HUES48 (cell line): Measurements from ENCODE around the gene RNF223.
"Not testable (repeated sequence)": the region's sequence is repeated elsewhere in the genome, so short reads cannot be mapped to it uniquely, and the experiment has no call there.

Experiments used
- H3K27ac ChIP-seq: one replicate; pipeline ENCODE4 v1.7.0; 2013; ENCODE audit warnings: low read depth, low read length, inconsistent platforms
- H3K27me3 ChIP-seq: 2 replicates; pipeline ENCODE4 v1.6.1; 2013; ENCODE audit warnings: mild to moderate bottlenecking, low read length; ENCODE audit not compliant: control insufficient read depth, insufficient read depth
- H3K36me3 ChIP-seq: 2 replicates; pipeline ENCODE4 v1.6.1; 2013; ENCODE audit warnings: low read length; ENCODE audit not compliant: control insufficient read depth, insufficient read depth
- H3K4me1 ChIP-seq: 2 replicates; pipeline ENCODE4 v1.6.1; 2013; ENCODE audit warnings: mild to moderate bottlenecking, low read length; ENCODE audit not compliant: control insufficient read depth, insufficient read depth
- H3K4me3 ChIP-seq: 2 replicates; pipeline ENCODE4 v1.5.1; 2013; ENCODE audit warnings: mild to moderate bottlenecking, low read depth, low read length
- H3K9ac ChIP-seq: 2 replicates; pipeline ENCODE4 v1.6.1; 2013; ENCODE audit warnings: mild to moderate bottlenecking, low read depth, low read length, moderate library complexity
- H3K9me3 ChIP-seq: 2 replicates; pipeline ENCODE4 v1.6.1; 2013; ENCODE audit warnings: low read length; ENCODE audit not compliant: control insufficient read depth, insufficient read depth

The RNF223 gene

DNA sequence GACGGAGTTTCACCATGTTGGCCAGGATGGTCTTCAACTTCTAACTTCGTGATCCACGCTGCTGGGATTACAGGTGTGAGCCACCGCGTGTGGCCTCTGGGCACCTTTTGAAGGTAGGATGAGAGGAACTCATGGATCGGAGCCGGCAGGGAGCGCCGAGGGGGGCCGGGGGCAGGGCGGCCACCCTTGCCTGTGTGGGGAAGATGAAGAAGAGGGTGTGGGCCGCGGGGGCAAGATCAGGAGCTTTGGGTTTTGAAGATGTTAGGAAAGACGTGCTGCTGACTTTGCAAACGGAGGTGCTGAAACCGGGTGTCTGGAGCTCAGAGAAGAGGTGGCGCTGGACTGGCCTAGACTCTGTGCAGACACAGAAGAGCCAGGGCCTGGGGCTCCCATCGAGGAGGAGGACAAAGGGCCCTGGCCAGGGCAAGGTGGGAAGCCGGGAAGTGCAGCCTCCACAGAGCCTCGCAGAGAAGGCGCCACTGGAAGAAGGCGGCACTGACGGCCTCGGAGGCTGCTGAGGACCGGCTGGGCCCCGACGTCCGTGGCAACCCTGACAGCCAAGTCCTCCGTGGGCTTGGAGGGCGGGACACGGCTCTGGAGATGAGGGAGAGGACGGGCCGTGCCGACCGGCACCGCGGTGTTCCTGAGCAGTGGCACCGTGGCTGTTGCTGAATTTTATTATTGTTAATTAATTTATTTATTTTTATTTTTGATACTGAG is 13.7 kb downstream of the RNF223 start:
- Histone ChIP-seq H3K4me1 (peaks cover 5% of the 10 kb centered on the region), H3K9me3 (no peaks in the 10 kb centered on the region), H3K4me3 (no peak overlapping the region), H3K27ac (no peak overlapping the region), H3K9ac (no peak overlapping the region), H3K27me3 (peaks cover 60% of the 10 kb centered on the region), H3K36me3 (no peaks in the 10 kb centered on the region)

GRCh38 chr1:1059494-1060280 is 14.4 kb downstream of the RNF223 start:
- Histone ChIP-seq H3K36me3 (peaks cover 3% of the 10 kb centered on the region; the same call in 1 of the 2 replicates), H3K9ac (no peak overlapping the region), H3K27me3 (peaks cover 60% of the 10 kb centered on the region), H3K9me3 (no peaks in the 10 kb centered on the region), H3K4me1 (peaks cover 5% of the 10 kb centered on the region), H3K27ac (no peak overlapping the region), H3K4me3 (peak overlapping the region; percentile 70)

DNA sequence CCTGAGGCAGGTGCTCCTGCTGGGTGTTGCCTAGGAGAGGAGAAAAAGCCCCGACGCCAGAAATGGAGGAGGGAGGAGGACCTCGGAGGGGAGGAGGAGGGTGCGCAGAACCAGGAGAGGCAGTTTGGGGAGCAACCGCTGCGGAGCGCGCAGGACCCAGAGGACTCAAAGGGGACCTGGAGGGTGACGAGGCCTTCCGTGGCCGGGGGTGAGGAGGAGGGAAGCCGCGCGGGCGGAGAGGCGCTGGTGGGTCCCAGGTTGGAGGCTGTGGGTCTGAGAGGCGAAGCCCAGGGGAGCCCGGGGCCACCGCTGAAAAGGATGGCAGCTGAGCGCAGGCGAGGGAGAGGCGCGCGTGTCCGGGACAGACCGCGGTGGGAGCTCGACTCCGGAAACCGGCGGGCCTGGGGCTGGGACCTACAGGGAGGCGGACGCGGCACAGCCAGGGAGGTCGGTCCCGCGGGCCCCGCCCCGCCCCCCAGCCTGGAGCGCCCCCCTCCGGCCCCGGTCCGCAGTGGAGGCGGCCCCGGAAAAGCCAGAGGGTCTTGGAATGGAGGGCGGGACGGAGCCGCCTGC is 15.1 kb downstream of the RNF223 start:
- H3K27me3 ChIP-seq: peaks cover 54% of the 10 kb centered on the region
- H3K4me3 ChIP-seq: peak overlapping the region; percentile 70
- H3K9me3 ChIP-seq: no peaks in the 10 kb centered on the region
- peaks cover 9% of the 10 kb centered on the region; the same call in 1 of the 2 replicates for H3K36me3 ChIP-seq
- no peak overlapping the region for H3K27ac ChIP-seq
- peaks cover 2% of the 10 kb centered on the region for H3K4me1 ChIP-seq
- H3K9ac ChIP-seq: no peak overlapping the region

DNA sequence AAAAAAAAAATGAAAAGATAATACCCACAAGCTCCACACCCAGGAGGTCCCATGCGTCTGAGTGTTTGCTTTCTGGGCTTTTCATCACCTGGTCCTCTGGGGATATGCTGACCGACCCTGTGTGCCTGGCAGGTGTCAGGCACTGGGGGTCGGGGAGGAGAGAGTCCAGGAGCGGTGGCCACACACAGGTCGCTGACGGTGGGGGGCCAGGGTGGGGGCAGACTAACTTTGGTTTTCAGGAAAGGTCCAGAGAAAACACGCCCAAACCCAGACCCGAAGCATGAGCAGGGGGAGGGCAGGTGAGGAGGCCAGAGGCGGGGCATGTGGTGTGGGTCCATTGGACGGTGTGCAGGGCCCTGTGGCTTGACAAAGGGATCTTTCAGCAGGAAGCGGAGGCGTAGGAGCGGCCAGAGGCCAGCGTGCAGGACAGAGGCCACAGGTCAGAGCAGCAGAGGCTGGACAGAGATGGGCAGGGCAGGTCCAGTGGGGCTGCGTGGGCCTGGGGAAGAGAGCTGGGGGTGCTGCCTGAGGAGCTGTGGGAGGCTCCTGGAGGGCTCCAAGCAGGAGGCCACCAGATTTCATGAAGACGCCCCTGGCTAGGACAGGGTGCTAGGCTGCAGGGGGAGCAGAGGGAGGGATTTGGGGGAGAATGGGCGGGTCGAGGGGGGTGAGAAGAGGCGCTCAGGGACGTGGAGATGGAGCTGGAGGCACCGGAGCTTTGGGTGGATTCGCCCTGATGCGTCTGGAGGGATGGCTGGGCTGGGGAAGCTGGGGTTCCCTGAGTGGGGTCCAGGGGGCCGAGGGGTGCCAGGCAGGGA is 15.8 kb downstream of the RNF223 start:
- Histone ChIP-seq H3K4me1 (no peaks in the 10 kb centered on the region; the same call in 1 of the 2 replicates), H3K27me3 (peaks cover 49% of the 10 kb centered on the region), H3K27ac (no peak overlapping the region), H3K9ac (no peak overlapping the region), H3K9me3 (no peaks in the 10 kb centered on the region), H3K4me3 (peak overlapping the region; percentile 70), H3K36me3 (peaks cover 16% of the 10 kb centered on the region)

DNA sequence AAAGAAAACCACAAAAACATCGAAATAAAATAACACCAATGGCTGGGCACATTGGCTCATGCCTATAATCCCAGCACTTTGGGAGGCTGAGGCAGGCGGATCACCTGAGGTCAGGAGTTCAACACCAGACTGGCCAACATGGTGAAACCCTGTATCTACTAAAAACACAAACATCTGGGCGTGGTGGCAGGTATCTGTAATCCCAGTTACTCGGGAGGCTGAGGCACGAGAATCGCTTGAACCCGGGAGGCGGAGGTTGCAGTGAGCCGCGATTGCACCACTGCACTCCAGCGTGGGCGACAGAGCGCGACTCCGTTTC is 16.4 kb downstream of the RNF223 start:
- H3K4me3 ChIP-seq, H3K27ac ChIP-seq, H3K9me3 ChIP-seq, H3K9ac ChIP-seq, H3K4me1 ChIP-seq: not testable (repeated sequence)
- H3K27me3 ChIP-seq: peaks cover 43% of the 10 kb centered on the region
- peaks cover 20% of the 10 kb centered on the region for H3K36me3 ChIP-seq

- peaks cover 35% of the 10 kb centered on the region for H3K36me3 ChIP-seq
- H3K27me3 ChIP-seq: peaks cover 29% of the 10 kb centered on the region
- no peak overlapping the region for H3K27ac ChIP-seq
- H3K9ac ChIP-seq: no peak overlapping the region
- no peaks in the 10 kb centered on the region; the same call in 1 of the 2 replicates for H3K4me1 ChIP-seq
- H3K9me3 ChIP-seq: no peaks in the 10 kb centered on the region
- H3K4me3 ChIP-seq: no peak overlapping the region
Measured at GRCh38 chr1:1055841-1056736, 18.0 kb downstream of the RNF223 start.

DNA sequence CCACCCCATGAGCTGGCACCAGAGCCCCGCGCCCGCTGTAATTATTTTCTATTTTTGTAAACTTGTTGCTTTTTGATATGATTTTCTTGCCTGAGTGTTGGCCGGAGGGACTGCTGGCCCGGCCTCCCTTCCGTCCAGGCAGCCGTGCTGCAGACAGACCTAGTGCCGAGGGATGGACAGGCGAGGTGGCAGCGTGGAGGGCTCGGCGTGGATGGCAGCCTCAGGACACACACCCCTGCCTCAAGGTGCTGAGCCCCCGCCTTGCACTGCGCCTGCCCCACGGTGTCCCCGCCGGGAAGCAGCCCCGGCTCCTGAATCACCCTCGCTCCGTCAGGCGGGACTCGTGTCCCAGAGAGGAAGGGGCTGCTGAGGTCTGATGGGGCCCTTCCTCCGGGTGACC is 19.1 kb downstream of the RNF223 start:
- Histone ChIP-seq H3K9ac (no peak overlapping the region), H3K27me3 (peaks cover 18% of the 10 kb centered on the region), H3K4me1 (no peaks in the 10 kb centered on the region; the same call in 1 of the 2 replicates), H3K36me3 (peaks cover 40% of the 10 kb centered on the region), H3K9me3 (no peaks in the 10 kb centered on the region), H3K27ac (no peak overlapping the region), H3K4me3 (no peak overlapping the region)

- no peak overlapping the region for H3K9ac ChIP-seq
- H3K27ac ChIP-seq: no peak overlapping the region
- no peaks in the 10 kb centered on the region; the same call in 1 of the 2 replicates for H3K4me1 ChIP-seq
- peaks cover 40% of the 10 kb centered on the region for H3K36me3 ChIP-seq
- no peak overlapping the region for H3K4me3 ChIP-seq
- peaks cover 13% of the 10 kb centered on the region for H3K27me3 ChIP-seq
- H3K9me3 ChIP-seq: no peaks in the 10 kb centered on the region
Measured at GRCh38 chr1:1054099-1054700, 19.9 kb downstream of the RNF223 start.

GRCh38 chr1:1053682-1054081 is 20.4 kb downstream of the RNF223 start:
- Histone ChIP-seq H3K36me3 (peaks cover 40% of the 10 kb centered on the region), H3K27ac (no peak overlapping the region), H3K4me1 (no peaks in the 10 kb centered on the region; the same call in 1 of the 2 replicates), H3K4me3 (no peak overlapping the region), H3K9me3 (no peaks in the 10 kb centered on the region), H3K9ac (no peak overlapping the region), H3K27me3 (peaks cover 9% of the 10 kb centered on the region)

DNA sequence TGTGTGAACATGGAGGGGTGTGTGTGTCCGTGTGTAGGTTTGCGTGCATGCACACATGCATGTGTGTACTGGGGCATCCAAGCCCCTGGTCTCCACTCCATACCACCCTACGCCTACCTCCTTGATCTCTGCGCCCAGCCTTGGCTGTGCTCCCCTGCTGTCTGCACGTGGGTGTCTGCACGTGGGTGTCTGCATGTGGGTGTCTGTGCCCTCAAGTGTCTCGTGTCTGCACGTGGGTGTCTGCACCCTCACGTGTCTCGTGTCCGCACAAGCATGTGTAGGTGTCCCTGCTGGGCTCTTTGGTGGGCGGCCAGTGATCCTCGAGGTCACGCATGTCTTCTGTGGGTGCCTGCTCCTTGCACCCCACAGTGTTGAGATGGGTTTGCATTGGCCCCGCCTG is 21.1 kb downstream of the RNF223 start:
- no peaks in the 10 kb centered on the region for H3K9me3 ChIP-seq
- peaks cover 2% of the 10 kb centered on the region for H3K27me3 ChIP-seq
- H3K27ac ChIP-seq: no peak overlapping the region
- no peak overlapping the region for H3K4me3 ChIP-seq
- peaks cover 40% of the 10 kb centered on the region for H3K36me3 ChIP-seq
- H3K9ac ChIP-seq: no peak overlapping the region
- no peaks in the 10 kb centered on the region for H3K4me1 ChIP-seq
